T-cell (primary cell): ENCODE data around the gene PILRA. TPM values are rescaled to one million over a fixed set of nuclear protein-coding genes. Genes with fewer than 3 reads are reported as not detected.
"Not testable (repeated sequence)": the region's sequence is repeated elsewhere in the genome, so short reads cannot be mapped to it uniquely, and the experiment has no call there.

Experiments used
- ATAC-seq, 4 experiments: fragments of 200-7000 bp in 3 of 4; fragments of 150-1000 bp in 1 of 4; cut with Tn5 transposase; replicated peaks in 1 of 4; 1 replicate in 3 of 4; 2 replicates in 1 of 4; pipeline ENCODE4 v1.10.0; 2021; ENCODE audit warnings: moderate library complexity in 3 of 4, mild to moderate bottlenecking in 2 of 4, moderate number of reproducible peaks in 1 of 4
- CTCF ChIA-PET, 2 donors: fragments of 300-600 bp; sonication (Branson Sonifier 250); formaldehyde crosslinking; loops; one replicate each; lab custom pipeline; 2022; ENCODE audit warnings: antibody characterized with exemption in 2 of 2; lab: Charles Lee
- POLR2A ChIA-PET, 2 donors: fragments of 300-600 bp; sonication (Branson Sonifier 250); formaldehyde crosslinking; loops; one replicate each; lab custom pipeline; 2022; ENCODE audit warnings: antibody characterized with exemption in 2 of 2; lab: Charles Lee
- DNase-seq, 35 experiments: peaks; one replicate each; pipeline versions ENCODE4 v3.0.0 to v3.0.0-alpha.2; 2013 to 2023
- H3K27ac ChIP-seq: one replicate; pipeline ENCODE4 v1.5.1; 2013; ENCODE audit warnings: low read length
- H3K27me3 ChIP-seq, 2 experiments: replicated peaks in 1 of 2; 1 replicate in 1 of 2; 2 replicates in 1 of 2; pipeline versions ENCODE4 v1.6.1 to v1.7.0; 2013; ENCODE audit warnings: low read length in 1 of 2, mixed read lengths in 1 of 2; ENCODE audit not compliant: control insufficient read depth in 2 of 2, insufficient read depth in 2 of 2; ENCODE audit errors: extremely low read depth in 1 of 2
- H3K36me3 ChIP-seq, 2 donors: 1 replicate in 1 of 2; 2 replicates in 1 of 2; pipeline versions ENCODE4 v1.6.1 to v1.7.0; 2013; ENCODE audit warnings: low read length in 1 of 2; ENCODE audit not compliant: control insufficient read depth in 2 of 2, insufficient read depth in 1 of 2; ENCODE audit errors: extremely low read depth in 1 of 2
- H3K4me1 ChIP-seq, 2 experiments: 1 replicate in 1 of 2; 2 replicates in 1 of 2; pipeline versions ENCODE4 v1.6.1 to v1.7.0; 2013; ENCODE audit warnings: low read length in 2 of 2, mixed read lengths in 1 of 2; ENCODE audit not compliant: insufficient read depth in 2 of 2, control insufficient read depth in 1 of 2; ENCODE audit errors: extremely low read depth in 1 of 2
- H3K4me3 ChIP-seq, 2 donors: 1 replicate in 1 of 2; 2 replicates in 1 of 2; pipeline versions ENCODE4 v1.5.1 to v1.7.0; 2013; ENCODE audit warnings: mild to moderate bottlenecking in 2 of 2, low read length in 1 of 2, moderate library complexity in 1 of 2; ENCODE audit not compliant: control insufficient read depth in 1 of 2; ENCODE audit errors: extremely low read depth in 1 of 2
- H3K9me3 ChIP-seq: 2 replicates; pipeline ENCODE4 v1.7.0; 2013
- H3K27ac Mint-ChIP-seq, 2 donors: one replicate each; pipeline ENCODE4 v1.8.0; 2020 to 2021; ENCODE audit warnings: mild to moderate bottlenecking in 2 of 2, mixed read lengths in 2 of 2
- H3K27me3 Mint-ChIP-seq, 2 donors: one replicate each; pipeline ENCODE4 v1.8.0; 2021 to 2022; ENCODE audit warnings: mixed read lengths in 2 of 2
- H3K36me3 Mint-ChIP-seq: one replicate; pipeline ENCODE4 v1.8.0; 2021; ENCODE audit warnings: mixed read lengths
- H3K4me1 Mint-ChIP-seq, 3 donors: one replicate each; pipeline ENCODE4 v1.8.0; 2020 to 2022; ENCODE audit warnings: mixed read lengths in 3 of 3, mild to moderate bottlenecking in 1 of 3
- H3K4me3 Mint-ChIP-seq, 3 donors: one replicate each; pipeline ENCODE4 v1.8.0; 2020 to 2022; ENCODE audit warnings: mild to moderate bottlenecking in 3 of 3, mixed read lengths in 3 of 3, moderate library complexity in 3 of 3
- H3K9me3 Mint-ChIP-seq, 3 donors: one replicate each; pipeline ENCODE4 v1.8.0; 2020 to 2022; ENCODE audit warnings: mixed read lengths in 3 of 3
- WGBS: methylation state at CpG from one replicate; pipeline ENCODE4 v1.1.5; 2013; ENCODE audit warnings: missing lambda C conversion rate; ENCODE audit not compliant: insufficient coverage; 5-methylcytosine and 5-hydroxymethylcytosine counted together
- total RNA-seq, 35 experiments: library from RNA in 6 of 35; stranded (reverse) in 6 of 35; fragments of 120-200 nt in 1 of 35; gene quantifications; one replicate each; pipeline versions ENCODE4 v1.2.1 to v1.2.4 and lab custom pipeline; 2013 to 2026

The PILRA gene
- total RNA-seq, 5 donors from 2014 or later (not counting 1 experiment from before 2014, with no cell fraction given), result 3.7 to 19.3 (median 7.1) TPM

DNA sequence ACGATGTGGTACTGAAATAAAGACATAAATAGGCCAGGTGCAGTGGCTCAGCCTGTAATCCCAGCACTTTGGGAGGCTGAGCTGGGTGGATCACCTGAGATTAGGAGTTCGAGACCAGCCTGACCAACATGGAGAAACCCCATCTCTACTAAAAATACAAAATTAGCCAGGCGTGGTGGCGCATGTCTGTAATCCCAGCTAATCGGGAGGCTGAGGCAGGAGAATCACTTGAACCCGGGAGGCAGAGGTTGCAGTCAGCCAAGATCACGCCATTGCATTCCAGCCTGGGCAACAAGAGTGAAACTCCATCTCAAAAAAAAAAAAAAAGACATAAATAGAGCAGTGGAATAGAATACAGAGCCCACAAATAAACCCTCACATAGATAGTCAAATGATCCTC is 9.5 kb upstream of the PILRA start:
- H3K27ac ChIP-seq, H3K9me3 ChIP-seq, ATAC-seq, H3K27me3 Mint-ChIP-seq, POLR2A ChIA-PET, CTCF ChIA-PET, H3K9me3 Mint-ChIP-seq, DNase-seq, H3K27me3 ChIP-seq, H3K4me3 Mint-ChIP-seq, H3K4me3 ChIP-seq: not testable (repeated sequence)
- Histone ChIP-seq H3K36me3 (peaks cover 15 to 37% of the 10 kb centered on the region in 2 donors), H3K4me1 (peaks cover 0 to 24% of the 10 kb centered on the region in 2 experiments)
- H3K36me3 Mint-ChIP-seq, result peaks cover 48% of the 10 kb centered on the region
- H3K27ac Mint-ChIP-seq, result peak overlapping the region in 1 of 2 donors; percentile 22
- H3K4me1 Mint-ChIP-seq, result peaks cover 24 to 34% (median 28%) of the 10 kb centered on the region in 3 donors
- WGBS, result 96% methylated on average over 4 of the region's 7 CpGs

DNA sequence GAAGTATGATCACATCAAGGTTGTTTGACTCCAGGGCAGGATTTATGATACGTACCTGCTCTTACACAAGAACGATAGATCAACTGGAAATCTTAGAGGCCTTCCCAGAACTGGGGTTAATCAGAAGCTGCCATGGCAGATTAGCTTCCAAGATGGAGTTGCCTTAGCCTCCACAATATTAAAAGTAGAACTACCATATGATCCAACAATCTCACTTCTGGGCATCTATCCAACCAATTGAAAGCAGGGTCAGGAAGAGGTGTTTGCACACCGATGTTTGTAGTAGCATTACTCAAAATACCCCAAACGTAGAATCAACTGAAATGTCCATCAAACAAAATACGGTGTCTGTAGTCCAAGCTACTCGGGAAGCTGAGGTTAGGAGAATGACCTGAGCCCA is 8.8 kb upstream of the PILRA start:
- H3K36me3 Mint-ChIP-seq, result peaks cover 45% of the 10 kb centered on the region
- peaks cover 0 to 25% of the 10 kb centered on the region in 2 experiments for H3K4me1 ChIP-seq
- ATAC-seq, result no peak
- peaks cover 8 to 30% of the 10 kb centered on the region in 2 donors for H3K36me3 ChIP-seq
- H3K4me1 Mint-ChIP-seq, result peaks cover 24 to 37% (median 28%) of the 10 kb centered on the region in 3 donors
- H3K27me3 Mint-ChIP-seq, result no peaks in the 10 kb centered on the region
- H3K4me3 Mint-ChIP-seq, result no peak overlapping the region
- no peaks in the 10 kb centered on the region for H3K27me3 ChIP-seq
- peak overlapping the region in 1 of 2 donors; percentile 22 for H3K27ac Mint-ChIP-seq
- WGBS, result 100% methylated on average over 3 of the region's 6 CpGs
- H3K9me3 ChIP-seq, result no peaks in the 10 kb centered on the region
- CTCF ChIA-PET, result interaction anchor here in 1 of 2 donors (0.6 kb wide), 1 partner anchor 1470 kb away, joined by 6 read pairs; no protein-coding TSS in a partner anchor
- H3K4me3 ChIP-seq, result no peak overlapping the region
- POLR2A ChIA-PET, result interaction anchor here in 1 of 2 donors (0.5 kb wide), 1 partner anchor 87 kb away, joined by 4 read pairs; no protein-coding TSS in a partner anchor
- H3K9me3 Mint-ChIP-seq, result no peaks in the 10 kb centered on the region
- DNase-seq, result no peak
- no peak overlapping the region for H3K27ac ChIP-seq

DNA sequence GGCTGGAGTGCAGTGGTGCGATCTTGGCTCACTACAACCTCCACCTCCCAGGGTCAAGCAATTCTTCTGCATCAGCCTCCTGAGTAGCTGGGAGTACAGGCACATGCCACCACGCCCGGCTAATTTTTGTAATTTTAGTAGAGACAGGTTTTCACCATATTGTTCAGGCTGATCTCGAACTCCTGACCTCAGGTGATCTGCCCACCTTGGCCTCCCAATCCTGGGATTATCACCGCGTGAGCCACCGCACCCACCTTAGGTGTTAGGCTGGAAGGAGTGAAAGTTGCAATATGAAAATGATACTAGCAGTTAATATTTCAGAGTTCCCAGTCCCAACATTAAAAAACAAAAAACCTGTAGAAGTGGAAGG is 7.3 kb upstream of the PILRA start:
- H3K4me1 ChIP-seq, result peaks cover 0 to 29% of the 10 kb centered on the region in 2 experiments
- POLR2A ChIA-PET, result interaction anchor here (0.6 to 1.0 kb wide), 3 partner anchors 35 to 356 kb away, joined by 3 to 10 read pairs (median 4); no protein-coding TSS in a partner anchor
- Mint-ChIP-seq H3K27ac (peak overlapping the region; percentile 67 to 75), H3K36me3 (peaks cover 36% of the 10 kb centered on the region), H3K4me1 (peaks cover 24 to 37% (median 28%) of the 10 kb centered on the region in 3 donors)
- H3K9me3 Mint-ChIP-seq, H3K27me3 ChIP-seq, CTCF ChIA-PET, ATAC-seq, H3K4me3 ChIP-seq, H3K9me3 ChIP-seq, DNase-seq, H3K4me3 Mint-ChIP-seq, H3K27me3 Mint-ChIP-seq: not testable (repeated sequence)
- peak overlapping the region; percentile 52 for H3K27ac ChIP-seq
- H3K36me3 ChIP-seq, result peaks cover 8 to 18% of the 10 kb centered on the region in 2 donors
- no CpG with 5 or more reads among the region's 7 CpGs for WGBS

DNA sequence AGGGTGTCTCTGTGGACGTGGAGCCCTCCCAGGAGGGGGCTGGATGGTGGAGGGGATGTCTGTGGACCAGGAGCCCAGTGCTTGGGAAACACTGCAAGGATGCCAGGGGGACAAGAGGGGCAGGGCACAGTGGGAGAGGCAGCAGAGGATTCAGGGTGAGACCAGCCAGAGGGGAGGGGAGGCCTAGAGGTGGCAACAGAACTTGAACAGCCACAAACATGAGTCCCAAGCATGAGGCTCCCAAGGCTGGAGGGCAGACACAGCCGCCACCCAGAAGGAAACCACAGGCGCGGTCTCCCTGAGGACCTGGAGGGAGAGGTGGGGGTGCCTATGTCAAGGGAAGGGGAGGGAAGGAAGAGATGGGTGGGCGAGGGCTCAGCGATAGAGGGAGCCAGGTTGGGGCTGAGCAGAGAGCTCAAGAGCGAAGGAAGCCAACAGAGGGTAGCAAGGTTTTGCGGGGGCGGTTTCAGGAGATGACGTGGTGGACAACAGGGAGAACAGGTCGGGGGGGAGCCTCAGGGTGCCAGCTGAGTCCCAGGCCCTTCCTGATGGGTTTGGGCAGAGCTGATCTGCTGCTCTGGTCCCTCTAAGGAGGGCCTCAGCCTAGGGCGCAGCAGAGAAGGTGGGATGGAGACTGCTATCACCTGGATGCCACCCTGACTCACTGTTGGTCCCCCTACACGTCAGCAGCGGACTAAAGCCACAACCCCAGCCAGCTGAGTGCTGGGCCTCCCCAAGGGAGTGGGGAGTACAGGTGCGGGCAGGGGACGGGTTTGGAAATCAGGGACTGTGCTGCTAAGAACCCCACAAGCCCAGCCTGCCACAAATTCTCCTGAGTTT is 6.7 kb upstream of the PILRA start:
- Histone ChIP-seq H3K27ac (peak overlapping the region; percentile 37), H3K36me3 (peaks cover 8 to 12% of the 10 kb centered on the region in 2 donors), H3K27me3 (no peaks in the 10 kb centered on the region), H3K9me3 (no peaks in the 10 kb centered on the region), H3K4me1 (peaks cover 0 to 29% of the 10 kb centered on the region in 2 experiments), H3K4me3 (no peak overlapping the region)
- ChIA-PET CTCF (no interaction called here), POLR2A (interaction anchor here in 1 of 2 donors (0.6 kb wide), 1 partner anchor 34 kb away, joined by 3 read pairs; no protein-coding TSS in a partner anchor)
- Mint-ChIP-seq H3K27me3 (no peaks in the 10 kb centered on the region), H3K27ac (peak overlapping the region; percentile 67 to 75), H3K4me1 (peaks cover 27 to 40% (median 28%) of the 10 kb centered on the region in 3 donors), H3K36me3 (peaks cover 34% of the 10 kb centered on the region), H3K4me3 (no peak overlapping the region), H3K9me3 (no peaks in the 10 kb centered on the region)
- ATAC-seq (peak in 3 of 4 experiments; percentile 34 to 51 (median 38)), DNase-seq (peak in 2 of 35 experiments; percentile 26 to 27)
- 49% methylated on average over 12 of the region's 16 CpGs for WGBS

DNA sequence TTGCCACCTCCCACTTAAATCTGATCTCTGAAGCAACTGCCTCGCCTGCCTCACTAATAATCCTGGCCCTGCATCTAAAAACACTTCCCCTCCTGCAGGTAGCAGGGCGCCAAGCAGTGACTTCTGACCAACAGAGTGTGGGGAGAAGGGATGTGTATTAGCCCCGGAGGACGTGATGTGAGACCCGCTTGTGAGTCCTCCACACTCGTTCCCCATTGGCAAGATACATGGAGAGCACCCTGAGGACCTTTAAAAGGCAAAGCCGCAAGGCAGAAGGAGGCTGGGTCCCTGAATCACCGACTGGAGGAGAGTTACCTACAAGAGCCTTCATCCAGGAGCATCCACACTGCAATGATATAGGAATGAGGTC is 6.1 kb upstream of the PILRA start:
- Mint-ChIP-seq H3K27ac (peak overlapping the region; percentile 65 to 75), H3K9me3 (no peaks in the 10 kb centered on the region), H3K36me3 (peaks cover 28% of the 10 kb centered on the region), H3K4me3 (no peak overlapping the region), H3K27me3 (no peaks in the 10 kb centered on the region), H3K4me1 (peaks cover 27 to 43% (median 29%) of the 10 kb centered on the region in 3 donors)
- WGBS, result 100% methylated on average over 2 of the region's 8 CpGs
- DNase-seq (no peak), ATAC-seq (peak in 1 of 4 experiments; percentile 5)
- CTCF ChIA-PET, result no interaction called here
- H3K9me3 ChIP-seq, result no peaks in the 10 kb centered on the region
- peak overlapping the region; percentile 37 for H3K27ac ChIP-seq
- peaks cover 0 to 35% of the 10 kb centered on the region in 2 experiments for H3K4me1 ChIP-seq
- H3K27me3 ChIP-seq, result no peaks in the 10 kb centered on the region
- H3K4me3 ChIP-seq, result no peak overlapping the region
- POLR2A ChIA-PET, result no interaction called here
- peaks cover 7 to 8% of the 10 kb centered on the region in 2 donors for H3K36me3 ChIP-seq
